ENCODE data around the gene ZNF516.

Gene ZNF516

GRCh38 chr18:76456018-76456750, 38.9 kb downstream of the ZNF516 start:
- DNase-seq (ENCODE audit: low read depth in 2 of 2, low spot score in 1 of 2), result no peak

GRCh38 chr18:76455003-76455676, 39.9 kb downstream of the ZNF516 start:
- no peak for DNase-seq (ENCODE audit: low read depth in 2 of 2, low spot score in 1 of 2)

- DNase-seq (ENCODE audit: low read depth in 2 of 2, low spot score in 1 of 2), result no peak
Observed at GRCh38 chr18:76454418-76454817, 40.6 kb downstream of the ZNF516 start.

GRCh38 chr18:76453932-76454331, 41.1 kb downstream of the ZNF516 start:
- DNase-seq (ENCODE audit: low read depth in 2 of 2, low spot score in 1 of 2), result no peak

- DNase-seq (ENCODE audit: low read depth in 2 of 2, low spot score in 1 of 2), result no peak
Observed at GRCh38 chr18:76453057-76453561, 41.9 kb downstream of the ZNF516 start.

- no peak for DNase-seq (ENCODE audit: low read depth in 2 of 2, low spot score in 1 of 2)
Observed at GRCh38 chr18:76452357-76452756, 42.7 kb downstream of the ZNF516 start.

- DNase-seq (ENCODE audit: low read depth in 2 of 2, low spot score in 1 of 2), result no peak
Observed at GRCh38 chr18:76451396-76452331, 43.4 kb downstream of the ZNF516 start.

- DNase-seq (ENCODE audit: low read depth in 2 of 2, low spot score in 1 of 2), result no peak
Observed at GRCh38 chr18:76450452-76451395, 44.3 kb downstream of the ZNF516 start.

- no peak for DNase-seq (ENCODE audit: low read depth in 2 of 2, low spot score in 1 of 2)
Observed at GRCh38 chr18:76449111-76449453, 46.0 kb downstream of the ZNF516 start.

GRCh38 chr18:76448256-76449110, 46.6 kb downstream of the ZNF516 start:
- DNase-seq (ENCODE audit: low read depth in 2 of 2, low spot score in 1 of 2), result no peak

GRCh38 chr18:76447258-76447890, 47.7 kb downstream of the ZNF516 start:
- no peak for DNase-seq (ENCODE audit: low read depth in 2 of 2, low spot score in 1 of 2)

- DNase-seq (ENCODE audit: low read depth in 2 of 2, low spot score in 1 of 2), result no peak
Observed at GRCh38 chr18:76446321-76447257, 48.5 kb downstream of the ZNF516 start.

- no peak for DNase-seq (ENCODE audit: low read depth in 2 of 2, low spot score in 1 of 2)
Observed at GRCh38 chr18:76445741-76446232, 49.3 kb downstream of the ZNF516 start.

GRCh38 chr18:76445275-76445674, 49.8 kb downstream of the ZNF516 start:
- no peak for DNase-seq (ENCODE audit: low read depth in 2 of 2, low spot score in 1 of 2)

- no peak for DNase-seq (ENCODE audit: low read depth in 2 of 2, low spot score in 1 of 2)
Observed at GRCh38 chr18:76444446-76445105, 50.5 kb downstream of the ZNF516 start.

GRCh38 chr18:76443519-76444445, 51.3 kb downstream of the ZNF516 start:
- no peak for DNase-seq (ENCODE audit: low read depth in 2 of 2, low spot score in 1 of 2)

Data from stimulated activated CD8-positive, alpha-beta memory T cell treated with anti-CD3 and anti-CD28 coated beads, Interleukin-4, amount 100 ng/mL, for 4 hours (primary cell).